Smooth muscle cell (in vitro differentiated cells): ENCODE data around the gene IQSEC1. TPM values are rescaled to one million over a fixed set of nuclear protein-coding genes. Genes with fewer than 3 reads are reported as not detected.

ENCODE experiments used
- DNase-seq: peaks from one replicate; lab custom pipeline; 2025; ENCODE audit not compliant: unreplicated experiment; lab: John Stamatoyannopoulos, UW
- H2AFZ ChIP-seq: fragments of 200-600 bp; sonication (generic); 2 replicates; pipeline ENCODE4 v1.6.0; 2016; ENCODE audit warnings: antibody characterized with exemption, low read depth, mild to moderate bottlenecking
- H3F3A ChIP-seq: fragments of 200-600 bp; sonication (generic); 2 replicates; pipeline ENCODE4 v1.6.0; 2017; ENCODE audit warnings: antibody characterized with exemption, low read depth
- H3K27ac ChIP-seq: fragments of 200-600 bp; sonication (generic); 2 replicates; pipeline ENCODE4 v1.5.1; 2016; ENCODE audit warnings: low read depth, mild to moderate bottlenecking
- H3K27me3 ChIP-seq: fragments of 200-600 bp; sonication (generic); 2 replicates; pipeline ENCODE4 v1.6.1; 2016; ENCODE audit warnings: low read depth, mild to moderate bottlenecking
- H3K36me3 ChIP-seq: fragments of 200-600 bp; sonication (generic); 2 replicates; pipeline ENCODE4 v1.5.1; 2016; ENCODE audit warnings: low read depth
- H3K4me1 ChIP-seq: fragments of 200-600 bp; sonication (generic); 2 replicates; pipeline ENCODE4 v1.5.1; 2016; ENCODE audit warnings: low read depth
- H3K4me2 ChIP-seq: fragments of 200-600 bp; sonication (generic); 2 replicates; pipeline ENCODE4 v1.6.0; 2016; ENCODE audit warnings: mild to moderate bottlenecking
- H3K4me3 ChIP-seq: fragments of 200-600 bp; sonication (generic); 2 replicates; pipeline ENCODE4 v1.5.1; 2016; ENCODE audit warnings: mild to moderate bottlenecking
- H3K79me2 ChIP-seq: fragments of 200-600 bp; sonication (generic); 2 replicates; pipeline ENCODE4 v1.6.0; 2016; ENCODE audit warnings: low read depth, mild to moderate bottlenecking
- H3K9ac ChIP-seq: fragments of 200-600 bp; sonication (generic); 2 replicates; pipeline ENCODE4 v1.6.0; 2016; ENCODE audit warnings: low read depth
- H3K9me3 ChIP-seq: fragments of 200-600 bp; sonication (generic); replicated peaks from 2 replicates; pipeline ENCODE4 v1.5.1; 2016; ENCODE audit warnings: low read depth
- H4K20me1 ChIP-seq: fragments of 200-600 bp; sonication (generic); 2 replicates; pipeline ENCODE4 v1.6.0; 2016; ENCODE audit warnings: low read depth
- WGBS: methylation state at CpG from one replicate; pipeline ENCODE4 v1.1.7; 2016; ENCODE audit warnings: low lambda C conversion rate; 5-methylcytosine and 5-hydroxymethylcytosine counted together
- polyA plus RNA-seq: library from polyadenylated mRNA; unstranded; fragments of >200 nt; fragmentation: Nextera tagmentation; extraction: Ambion mirVana; gene quantifications from 2 replicates; pipeline ENCODE4 v1.2.1, GENCODE V29; 2016
- total RNA-seq: library from RNA; depleted of rRNA; stranded (reverse); fragments of >200 nt; gene quantifications from 2 replicates; pipeline ENCODE4 v1.2.3, GENCODE V29; 2014
- TF ChIP-seq, protein P1 (sequence below): fragments of 200-600 bp; sonication (generic); IDR thresholded peaks from 2 replicates; pipeline ENCODE4 v1.5.1; 2017; ENCODE audit warnings: borderline replicate concordance, mild to moderate bottlenecking, antibody characterized with exemption; ENCODE audit not compliant: insufficient read depth, poor library complexity, severe bottlenecking

Gene IQSEC1
- total and polyA plus RNA-seq, 2 experiments from 2014 or later, result 18.9 to 19.8 TPM

DNA sequence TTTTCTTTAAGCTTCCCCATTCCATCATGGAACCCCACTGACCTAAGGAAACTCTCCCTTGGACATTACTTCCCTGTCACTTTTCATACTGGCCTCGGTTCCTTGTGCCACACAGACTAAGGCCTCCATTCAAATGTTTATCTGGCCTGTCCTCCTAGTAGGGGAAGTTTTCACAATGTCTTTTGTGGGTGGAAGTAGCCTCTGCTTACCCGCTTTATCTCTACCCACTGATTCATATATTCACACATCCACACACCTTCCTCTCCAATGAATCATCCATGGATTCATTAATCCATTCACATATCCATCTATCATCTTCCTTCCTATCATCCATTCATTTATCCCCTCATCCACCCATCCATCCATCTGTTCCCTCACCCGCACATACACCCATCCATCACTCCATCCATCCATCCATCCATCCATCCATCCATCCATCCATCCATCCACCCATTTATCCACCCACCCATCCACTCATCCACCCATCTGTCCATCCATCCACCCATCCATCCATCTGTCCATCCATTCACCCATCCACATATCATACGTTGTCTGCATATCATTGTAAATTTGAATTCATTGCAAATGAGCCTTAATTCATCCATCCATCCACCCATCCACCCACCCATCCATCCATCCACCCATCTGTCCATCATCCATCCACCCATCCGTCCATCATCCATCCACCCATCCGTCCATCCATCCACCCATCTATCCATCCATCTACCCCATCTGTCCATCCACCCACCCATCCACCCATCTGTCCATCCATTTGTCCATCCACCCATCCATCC lies 49.1 kb downstream of the IQSEC1 start:
- Histone ChIP-seq H3K9ac (no peak overlapping the region), H3K27me3 (no peaks in the 10 kb centered on the region), H3K4me2 (no peak overlapping the region), H4K20me1 (no peaks in the 10 kb centered on the region), H3K4me1 (peaks cover 25% of the 10 kb centered on the region), H3F3A (peaks cover 11% of the 10 kb centered on the region), H3K36me3 (no peaks in the 10 kb centered on the region), H2AFZ (no peak overlapping the region), H3K79me2 (no peaks in the 10 kb centered on the region), H3K27ac (peak overlapping the region; percentile 86), H3K4me3 (no peak overlapping the region), H3K9me3 (no peaks in the 10 kb centered on the region)
- DNase-seq, result no peak
- TF ChIP-seq, protein P1, sequence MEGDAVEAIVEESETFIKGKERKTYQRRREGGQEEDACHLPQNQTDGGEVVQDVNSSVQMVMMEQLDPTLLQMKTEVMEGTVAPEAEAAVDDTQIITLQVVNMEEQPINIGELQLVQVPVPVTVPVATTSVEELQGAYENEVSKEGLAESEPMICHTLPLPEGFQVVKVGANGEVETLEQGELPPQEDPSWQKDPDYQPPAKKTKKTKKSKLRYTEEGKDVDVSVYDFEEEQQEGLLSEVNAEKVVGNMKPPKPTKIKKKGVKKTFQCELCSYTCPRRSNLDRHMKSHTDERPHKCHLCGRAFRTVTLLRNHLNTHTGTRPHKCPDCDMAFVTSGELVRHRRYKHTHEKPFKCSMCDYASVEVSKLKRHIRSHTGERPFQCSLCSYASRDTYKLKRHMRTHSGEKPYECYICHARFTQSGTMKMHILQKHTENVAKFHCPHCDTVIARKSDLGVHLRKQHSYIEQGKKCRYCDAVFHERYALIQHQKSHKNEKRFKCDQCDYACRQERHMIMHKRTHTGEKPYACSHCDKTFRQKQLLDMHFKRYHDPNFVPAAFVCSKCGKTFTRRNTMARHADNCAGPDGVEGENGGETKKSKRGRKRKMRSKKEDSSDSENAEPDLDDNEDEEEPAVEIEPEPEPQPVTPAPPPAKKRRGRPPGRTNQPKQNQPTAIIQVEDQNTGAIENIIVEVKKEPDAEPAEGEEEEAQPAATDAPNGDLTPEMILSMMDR, result no peak
- 92% methylated on average over 6 of the region's 6 CpGs for WGBS

DNA sequence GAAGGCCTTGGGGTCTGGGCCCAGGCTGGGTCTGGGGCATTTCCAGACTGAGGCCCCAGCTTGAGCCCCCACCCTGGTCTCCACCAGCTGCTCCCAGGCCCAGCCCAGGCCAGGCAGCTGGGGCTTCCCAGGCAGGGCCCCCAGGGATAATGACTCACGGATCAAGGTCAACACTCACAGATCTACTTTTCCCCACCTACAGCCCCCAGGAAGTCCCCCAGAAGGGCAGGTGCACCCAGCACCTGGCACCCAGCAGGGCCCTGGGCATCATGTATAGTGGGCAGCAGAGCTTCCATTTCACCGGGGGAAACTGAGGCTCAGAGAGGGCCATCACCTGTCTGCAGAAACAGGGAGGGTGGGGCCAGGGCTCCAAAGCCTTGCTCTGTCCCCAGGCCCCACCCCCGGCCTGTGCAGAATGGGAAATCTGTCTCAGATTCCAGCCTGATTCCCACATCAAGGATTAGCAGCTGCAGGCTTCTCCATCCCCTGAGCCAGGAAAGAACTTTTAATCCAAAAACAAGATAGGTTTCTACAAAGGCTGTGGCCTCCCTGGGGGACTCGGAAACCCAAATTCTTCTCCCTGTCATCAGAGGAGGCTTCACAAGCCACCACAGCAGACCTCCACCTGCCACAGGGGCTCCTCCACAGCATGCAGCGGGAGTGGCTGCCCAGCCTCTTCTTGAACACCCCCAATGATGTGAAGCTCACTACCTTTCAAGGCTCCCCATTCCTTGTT lies 49.8 kb downstream of the IQSEC1 start:
- Histone ChIP-seq H3F3A (peaks cover 11% of the 10 kb centered on the region), H3K36me3 (no peaks in the 10 kb centered on the region), H3K79me2 (no peaks in the 10 kb centered on the region), H2AFZ (no peak overlapping the region), H3K27ac (peak overlapping the region; percentile 86), H3K9ac (no peak overlapping the region), H3K4me1 (peaks cover 30% of the 10 kb centered on the region), H3K4me2 (peak overlapping the region; percentile 83), H4K20me1 (no peaks in the 10 kb centered on the region), H3K9me3 (no peaks in the 10 kb centered on the region), H3K27me3 (no peaks in the 10 kb centered on the region), H3K4me3 (no peak overlapping the region)
- WGBS, result 72% methylated on average over 5 of the region's 5 CpGs
- no peak for DNase-seq
- TF ChIP-seq, protein P1, result no peak

DNA sequence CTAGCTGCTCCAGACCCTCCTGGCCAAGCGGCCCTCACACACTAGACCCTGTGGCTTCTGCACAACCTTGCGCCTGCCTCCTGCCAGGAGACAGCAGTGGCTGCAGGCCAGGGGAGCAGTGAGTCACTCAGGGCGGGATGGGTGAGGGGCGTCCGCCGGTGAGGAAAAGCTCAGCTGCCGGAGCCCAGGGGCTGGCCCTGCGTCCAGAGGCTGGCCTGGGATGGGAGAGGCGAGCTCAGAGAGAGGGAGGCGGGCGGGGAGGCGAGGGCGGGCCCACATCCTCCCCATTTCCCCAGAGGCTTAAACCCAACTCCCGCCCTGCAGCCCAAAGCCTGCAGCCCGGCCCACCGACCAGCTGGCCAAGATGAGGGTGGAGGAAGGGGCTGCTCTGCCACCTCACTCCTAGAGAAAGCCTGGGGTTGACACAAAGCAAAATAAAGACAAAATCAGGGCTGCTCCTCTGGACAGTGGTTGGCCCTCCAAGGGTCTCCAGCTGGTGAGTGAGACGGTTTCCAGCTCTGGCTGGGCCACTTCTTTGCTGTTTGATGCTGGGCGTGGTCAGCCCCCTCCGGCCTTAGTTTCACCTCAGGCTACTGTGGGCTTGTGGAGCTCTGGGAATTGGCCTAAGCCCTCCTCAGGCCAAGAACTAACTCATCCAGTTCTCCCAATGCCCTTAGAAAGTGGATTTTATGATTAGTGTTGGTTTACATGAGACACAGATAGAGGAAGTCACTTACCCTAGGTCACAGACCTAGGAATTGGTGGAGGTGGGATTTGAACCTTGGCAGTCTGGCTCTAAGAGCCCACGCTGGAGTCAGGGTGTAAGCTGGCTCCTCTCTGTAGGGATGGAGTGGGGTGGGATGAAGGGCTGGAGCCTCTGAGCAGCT lies 50.6 kb downstream of the IQSEC1 start:
- Histone ChIP-seq H3K4me1 (peaks cover 38% of the 10 kb centered on the region), H3K9me3 (no peaks in the 10 kb centered on the region), H2AFZ (no peak overlapping the region), H3K27ac (peak overlapping the region; percentile 86), H3K79me2 (no peaks in the 10 kb centered on the region), H3K4me2 (peak overlapping the region; percentile 83), H3K27me3 (no peaks in the 10 kb centered on the region), H3K4me3 (no peak overlapping the region), H3K9ac (peak overlapping the region; percentile 27), H3K36me3 (no peaks in the 10 kb centered on the region), H3F3A (peaks cover 11% of the 10 kb centered on the region), H4K20me1 (no peaks in the 10 kb centered on the region)
- 31% methylated on average over 14 of the region's 20 CpGs for WGBS
- peak; percentile 43 for DNase-seq
- TF ChIP-seq, protein P1, result no peak
